Measurements from ENCODE around the gene RAET1L. TPM values are rescaled to one million over a fixed set of nuclear protein-coding genes. Genes with fewer than 3 reads are reported as not detected.

RAET1L gene
- total and polyA plus RNA-seq, 10 of the 15 experiments (the other 5 are each of a cell fraction or from before 2014, with no cell fraction given): not detected

DNA sequence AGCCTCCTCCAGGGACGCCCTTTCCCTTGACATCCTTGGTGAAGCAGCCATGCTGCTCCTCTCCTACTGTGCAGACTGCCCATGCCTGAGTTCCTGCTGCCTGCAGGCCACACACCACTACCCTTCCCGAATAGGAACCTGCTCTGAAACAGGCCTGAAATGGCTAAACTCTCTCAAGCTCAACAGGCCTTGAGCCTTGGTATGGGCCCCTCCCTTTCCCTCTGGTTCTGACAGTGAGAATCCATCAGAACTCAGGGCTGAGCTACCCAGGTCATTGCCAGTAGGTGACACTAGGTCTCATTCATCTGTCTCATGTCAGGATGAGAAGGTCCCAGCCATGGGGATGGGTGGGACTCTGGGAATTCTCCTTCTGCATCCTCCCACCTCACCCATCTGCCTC lies 25.7 kb downstream of the RAET1L start:
- TF ChIP-seq, protein P1, sequence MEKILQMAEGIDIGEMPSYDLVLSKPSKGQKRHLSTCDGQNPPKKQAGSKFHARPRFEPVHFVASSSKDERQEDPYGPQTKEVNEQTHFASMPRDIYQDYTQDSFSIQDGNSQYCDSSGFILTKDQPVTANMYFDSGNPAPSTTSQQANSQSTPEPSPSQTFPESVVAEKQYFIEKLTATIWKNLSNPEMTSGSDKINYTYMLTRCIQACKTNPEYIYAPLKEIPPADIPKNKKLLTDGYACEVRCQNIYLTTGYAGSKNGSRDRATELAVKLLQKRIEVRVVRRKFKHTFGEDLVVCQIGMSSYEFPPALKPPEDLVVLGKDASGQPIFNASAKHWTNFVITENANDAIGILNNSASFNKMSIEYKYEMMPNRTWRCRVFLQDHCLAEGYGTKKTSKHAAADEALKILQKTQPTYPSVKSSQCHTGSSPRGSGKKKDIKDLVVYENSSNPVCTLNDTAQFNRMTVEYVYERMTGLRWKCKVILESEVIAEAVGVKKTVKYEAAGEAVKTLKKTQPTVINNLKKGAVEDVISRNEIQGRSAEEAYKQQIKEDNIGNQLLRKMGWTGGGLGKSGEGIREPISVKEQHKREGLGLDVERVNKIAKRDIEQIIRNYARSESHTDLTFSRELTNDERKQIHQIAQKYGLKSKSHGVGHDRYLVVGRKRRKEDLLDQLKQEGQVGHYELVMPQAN (conservative IDR thresholded peaks at IDR 0.05): no peak
- TF ChIP-seq GABPA (IDR thresholded peaks at IDR 0.05; ENCODE audit: low read depth) (no peak), CBX3 (IDR thresholded peaks at IDR 0.05; ENCODE audit: borderline replicate concordance, low read depth) (no peak), CHD2 (IDR thresholded peaks at IDR 0.05; ENCODE audit: borderline replicate concordance, low read depth, low read length) (no peak), BCLAF1 (IDR thresholded peaks at IDR 0.05) (no peak), YY1 (IDR thresholded peaks at IDR 0.05; ENCODE audit: low read depth, low read length) (no peak), BCL11A (IDR thresholded peaks at IDR 0.05; ENCODE audit: low read depth, low read length) (no peak), HDAC2 (IDR thresholded peaks at IDR 0.05) (no peak), CEBPZ (IDR thresholded peaks at IDR 0.05; ENCODE audit: low read depth, low read length) (no peak)
- TF ChIP-seq, protein P2, sequence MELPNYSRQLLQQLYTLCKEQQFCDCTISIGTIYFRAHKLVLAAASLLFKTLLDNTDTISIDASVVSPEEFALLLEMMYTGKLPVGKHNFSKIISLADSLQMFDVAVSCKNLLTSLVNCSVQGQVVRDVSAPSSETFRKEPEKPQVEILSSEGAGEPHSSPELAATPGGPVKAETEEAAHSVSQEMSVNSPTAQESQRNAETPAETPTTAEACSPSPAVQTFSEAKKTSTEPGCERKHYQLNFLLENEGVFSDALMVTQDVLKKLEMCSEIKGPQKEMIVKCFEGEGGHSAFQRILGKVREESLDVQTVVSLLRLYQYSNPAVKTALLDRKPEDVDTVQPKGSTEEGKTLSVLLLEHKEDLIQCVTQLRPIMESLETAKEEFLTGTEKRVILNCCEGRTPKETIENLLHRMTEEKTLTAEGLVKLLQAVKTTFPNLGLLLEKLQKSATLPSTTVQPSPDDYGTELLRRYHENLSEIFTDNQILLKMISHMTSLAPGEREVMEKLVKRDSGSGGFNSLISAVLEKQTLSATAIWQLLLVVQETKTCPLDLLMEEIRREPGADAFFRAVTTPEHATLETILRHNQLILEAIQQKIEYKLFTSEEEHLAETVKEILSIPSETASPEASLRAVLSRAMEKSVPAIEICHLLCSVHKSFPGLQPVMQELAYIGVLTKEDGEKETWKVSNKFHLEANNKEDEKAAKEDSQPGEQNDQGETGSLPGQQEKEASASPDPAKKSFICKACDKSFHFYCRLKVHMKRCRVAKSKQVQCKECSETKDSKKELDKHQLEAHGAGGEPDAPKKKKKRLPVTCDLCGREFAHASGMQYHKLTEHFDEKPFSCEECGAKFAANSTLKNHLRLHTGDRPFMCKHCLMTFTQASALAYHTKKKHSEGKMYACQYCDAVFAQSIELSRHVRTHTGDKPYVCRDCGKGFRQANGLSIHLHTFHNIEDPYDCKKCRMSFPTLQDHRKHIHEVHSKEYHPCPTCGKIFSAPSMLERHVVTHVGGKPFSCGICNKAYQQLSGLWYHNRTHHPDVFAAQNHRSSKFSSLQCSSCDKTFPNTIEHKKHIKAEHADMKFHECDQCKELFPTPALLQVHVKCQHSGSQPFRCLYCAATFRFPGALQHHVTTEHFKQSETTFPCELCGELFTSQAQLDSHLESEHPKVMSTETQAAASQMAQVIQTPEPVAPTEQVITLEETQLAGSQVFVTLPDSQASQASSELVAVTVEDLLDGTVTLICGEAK (IDR thresholded peaks at IDR 0.05; ENCODE audit: borderline replicate concordance): no peak
- TF ChIP-seq, protein P3, sequence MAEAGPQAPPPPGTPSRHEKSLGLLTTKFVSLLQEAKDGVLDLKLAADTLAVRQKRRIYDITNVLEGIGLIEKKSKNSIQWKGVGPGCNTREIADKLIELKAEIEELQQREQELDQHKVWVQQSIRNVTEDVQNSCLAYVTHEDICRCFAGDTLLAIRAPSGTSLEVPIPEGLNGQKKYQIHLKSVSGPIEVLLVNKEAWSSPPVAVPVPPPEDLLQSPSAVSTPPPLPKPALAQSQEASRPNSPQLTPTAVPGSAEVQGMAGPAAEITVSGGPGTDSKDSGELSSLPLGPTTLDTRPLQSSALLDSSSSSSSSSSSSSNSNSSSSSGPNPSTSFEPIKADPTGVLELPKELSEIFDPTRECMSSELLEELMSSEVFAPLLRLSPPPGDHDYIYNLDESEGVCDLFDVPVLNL (IDR thresholded peaks at IDR 0.05; ENCODE audit: low read depth, low read length): no peak
- no peak overlapping the region for H3K9ac ChIP-seq (ENCODE audit: control insufficient read depth, insufficient read depth, low read length)
- RAD21 ChIA-PET (ENCODE audit: unreplicated experiment): no interaction called here
- H3K36me3 ChIP-seq (ENCODE audit: control insufficient read depth in 2 of 2, insufficient read depth in 2 of 2, low read length in 1 of 2): no peaks in the 10 kb centered on the region
- H3K4me2 ChIP-seq (ENCODE audit: control insufficient read depth, insufficient read depth): no peak overlapping the region
- SMC1A ChIA-PET (ENCODE audit: uncharacterized antibody, unreplicated experiment): no interaction called here
- in situ Hi-C loops (cut with MboI) (no loop called here), intact Hi-C loops (cut with micrococcal nuclease; ENCODE audit: unreplicated experiment) (no loop called here)
- peaks cover 0 to 5% of the 10 kb centered on the region in 2 experiments; a peak in 1 of 4 replicates for H3K27me3 ChIP-seq (replicated peaks in 1 of 2; ENCODE audit: control insufficient read depth in 2 of 2, insufficient read depth in 2 of 2, low read length in 1 of 2)
- POLR2A ChIA-PET: no interaction called here
- H2AFZ ChIP-seq (ENCODE audit: control insufficient read depth, low read depth, low read length): no peak overlapping the region
- H3K27ac ChIP-seq (ENCODE audit: control insufficient read depth, insufficient read depth): no peak overlapping the region
- H3K79me2 ChIP-seq (ENCODE audit: control insufficient read depth, insufficient read depth, low read length): no peaks in the 10 kb centered on the region
- no peak overlapping the region for H3K4me3 ChIP-seq
- H4K20me1 ChIP-seq (ENCODE audit: control insufficient read depth, insufficient read depth): no peaks in the 10 kb centered on the region; the same call in 1 of the 2 replicates
- BruUV-seq (replicated peaks): no TSS peak
- no peak for FAIRE-seq
- H3K9me3 ChIP-seq (replicated peaks; ENCODE audit: control insufficient read depth, insufficient read depth, low read length): peaks cover 8% of the 10 kb centered on the region; the same call in 2 of the 3 replicates
- H3K4me1 ChIP-seq (ENCODE audit: control insufficient read depth, insufficient read depth, low read length): peaks cover 32% of the 10 kb centered on the region
- ATAC-seq: no peak
- WGBS (ENCODE audit: insufficient coverage, insufficient replicate concordance, low lambda C conversion rate, missing lambda C conversion rate): 20% methylated on average over 2 of the region's 2 CpGs
- DNase-seq (ENCODE audit: low read depth, low spot score): no peak
- CTCF ChIA-PET: no interaction called here
